ENCODE results near the gene RNF227. TPM values are rescaled to one million over a fixed set of nuclear protein-coding genes. Genes with fewer than 3 reads are reported as not detected.

The RNF227 gene
- total RNA-seq, 2 donors from 2014 or later: 2.5 to 3.7 TPM

GRCh38 chr17:7922269-7922844 lies 6.3 kb upstream of the RNF227 start:
- H3K36me3 Mint-ChIP-seq (ENCODE audit: insufficient read depth in 2 of 2): no peaks in the 10 kb centered on the region
- H3K4me1 Mint-ChIP-seq (ENCODE audit: low read depth): peaks cover 24% of the 10 kb centered on the region
- DNase-seq (no peak), ATAC-seq (replicated peaks in 1 of 2) (peak; percentile 50 to 59)
- peak overlapping the region; percentile 77 for H3K27ac Mint-ChIP-seq
- no peaks in the 10 kb centered on the region for H3K27me3 Mint-ChIP-seq (ENCODE audit: low read depth)
- H3K4me3 Mint-ChIP-seq: peak overlapping the region; percentile 84 to 86
- H3K9me3 Mint-ChIP-seq: no peaks in the 10 kb centered on the region

GRCh38 chr17:7916808-7917207 lies 719 bp upstream of the RNF227 start:
- H3K27ac Mint-ChIP-seq: peak overlapping the region; percentile 40
- peak overlapping the region; percentile 87 to 88 for H3K4me3 Mint-ChIP-seq
- H3K4me1 Mint-ChIP-seq (ENCODE audit: low read depth): peaks cover 41% of the 10 kb centered on the region
- H3K9me3 Mint-ChIP-seq: no peaks in the 10 kb centered on the region
- no peak for DNase-seq
- ATAC-seq (replicated peaks in 1 of 2): no peak
- no peaks in the 10 kb centered on the region for H3K27me3 Mint-ChIP-seq (ENCODE audit: low read depth)
- H3K36me3 Mint-ChIP-seq (ENCODE audit: insufficient read depth in 2 of 2): peaks cover 0 to 2% of the 10 kb centered on the region in 2 donors

GRCh38 chr17:7916385-7916682 lies 245 bp upstream of the RNF227 start:
- Mint-ChIP-seq H3K9me3 (no peaks in the 10 kb centered on the region), H3K36me3 (ENCODE audit: insufficient read depth in 2 of 2) (peaks cover 0 to 2% of the 10 kb centered on the region in 2 donors), H3K27ac (peak overlapping the region; percentile 40), H3K27me3 (ENCODE audit: low read depth) (no peaks in the 10 kb centered on the region), H3K4me1 (ENCODE audit: low read depth) (peaks cover 36% of the 10 kb centered on the region), H3K4me3 (peak overlapping the region; percentile 87 to 88)
- ATAC-seq (replicated peaks in 1 of 2) (no peak), DNase-seq (no peak)

- Mint-ChIP-seq H3K4me3 (peak overlapping the region; percentile 87 to 88), H3K27ac (peak overlapping the region; percentile 78), H3K27me3 (ENCODE audit: low read depth) (no peaks in the 10 kb centered on the region), H3K36me3 (ENCODE audit: insufficient read depth in 2 of 2) (peaks cover 2 to 8% of the 10 kb centered on the region in 2 donors), H3K4me1 (ENCODE audit: low read depth) (peaks cover 35% of the 10 kb centered on the region), H3K9me3 (no peaks in the 10 kb centered on the region)
- DNase-seq (no peak), ATAC-seq (replicated peaks in 1 of 2) (peak in 1 of 2 donors; percentile 1)
Measured at GRCh38 chr17:7915179-7915610, 894 bp downstream of the RNF227 start.

DNA sequence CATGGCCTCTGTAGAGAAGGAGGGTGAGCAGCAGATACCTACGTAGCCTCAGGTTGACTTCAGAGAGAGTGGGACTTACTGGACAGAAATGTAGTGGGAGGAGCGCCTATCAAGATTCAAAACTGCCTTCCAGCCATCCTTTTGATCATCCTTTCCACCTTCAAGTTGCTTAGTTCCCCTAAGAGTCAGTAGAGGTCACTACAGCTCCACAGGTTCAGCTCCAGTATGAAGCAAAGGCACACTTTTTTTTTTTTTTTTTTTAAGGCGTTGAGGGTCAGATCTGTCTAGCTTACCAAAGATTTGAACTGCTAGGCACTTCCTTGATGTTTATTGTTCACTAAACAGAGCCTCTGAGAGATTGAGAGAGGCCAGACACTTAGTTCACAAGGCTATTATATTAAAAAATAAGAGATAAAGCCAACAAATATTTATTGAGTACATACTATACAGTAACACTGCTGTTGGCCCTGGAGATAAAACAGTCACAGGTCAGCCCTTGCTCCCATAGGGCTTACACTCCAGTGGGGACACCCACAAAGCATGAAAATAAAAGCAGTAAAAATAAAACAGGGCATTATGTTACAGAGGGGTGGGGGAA lies 3.1 kb downstream of the RNF227 start:
- ATAC-seq (replicated peaks in 1 of 2): peak; percentile 39 to 44
- H3K9me3 Mint-ChIP-seq: no peaks in the 10 kb centered on the region
- H3K4me3 Mint-ChIP-seq: no peak overlapping the region
- peaks cover 9 to 20% of the 10 kb centered on the region in 2 donors for H3K36me3 Mint-ChIP-seq (ENCODE audit: insufficient read depth in 2 of 2)
- H3K4me1 Mint-ChIP-seq (ENCODE audit: low read depth): peaks cover 35% of the 10 kb centered on the region
- H3K27ac Mint-ChIP-seq: peak overlapping the region; percentile 77
- no peaks in the 10 kb centered on the region for H3K27me3 Mint-ChIP-seq (ENCODE audit: low read depth)
- peak; percentile 56 to 63 for DNase-seq

- Mint-ChIP-seq H3K4me1 (ENCODE audit: low read depth) (peaks cover 27% of the 10 kb centered on the region), H3K27me3 (ENCODE audit: low read depth) (no peaks in the 10 kb centered on the region), H3K9me3 (no peaks in the 10 kb centered on the region), H3K4me3 (no peak overlapping the region), H3K36me3 (ENCODE audit: insufficient read depth in 2 of 2) (peaks cover 10 to 21% of the 10 kb centered on the region in 2 donors), H3K27ac (no peak overlapping the region)
- DNase-seq (no peak), ATAC-seq (replicated peaks in 1 of 2) (no peak)
Measured at GRCh38 chr17:7911116-7911515, 5.0 kb downstream of the RNF227 start.

- no peaks in the 10 kb centered on the region for H3K27me3 Mint-ChIP-seq (ENCODE audit: low read depth)
- peaks cover 27% of the 10 kb centered on the region for H3K4me1 Mint-ChIP-seq (ENCODE audit: low read depth)
- H3K4me3 Mint-ChIP-seq: no peak overlapping the region
- no peaks in the 10 kb centered on the region for H3K9me3 Mint-ChIP-seq
- DNase-seq (no peak), ATAC-seq (replicated peaks in 1 of 2) (no peak)
- peaks cover 10 to 21% of the 10 kb centered on the region in 2 donors for H3K36me3 Mint-ChIP-seq (ENCODE audit: insufficient read depth in 2 of 2)
- no peak overlapping the region for H3K27ac Mint-ChIP-seq
Measured at GRCh38 chr17:7910711-7911110, 5.4 kb downstream of the RNF227 start.

DNA sequence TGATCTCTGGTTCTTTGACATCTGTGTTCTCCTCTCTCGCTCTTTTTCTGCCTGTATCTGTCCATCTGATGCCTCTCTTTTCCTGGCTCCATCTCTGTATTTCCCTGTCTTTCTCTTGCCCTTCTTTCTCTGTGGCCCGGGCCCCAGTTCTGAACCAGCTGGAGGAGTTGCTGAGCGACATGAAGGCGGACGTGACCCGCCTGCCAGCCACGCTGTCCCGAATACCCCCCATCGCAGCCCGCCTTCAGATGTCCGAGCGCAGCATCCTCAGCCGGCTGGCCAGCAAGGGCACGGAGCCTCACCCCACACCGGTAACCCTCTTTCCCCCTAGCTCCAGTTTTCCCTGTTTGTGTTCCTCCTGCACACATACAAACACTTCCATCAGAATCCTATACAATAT lies 5.8 kb downstream of the RNF227 start:
- no peaks in the 10 kb centered on the region for H3K9me3 Mint-ChIP-seq
- H3K4me3 Mint-ChIP-seq: no peak overlapping the region
- H3K4me1 Mint-ChIP-seq (ENCODE audit: low read depth): peaks cover 24% of the 10 kb centered on the region
- H3K27me3 Mint-ChIP-seq (ENCODE audit: low read depth): no peaks in the 10 kb centered on the region
- ATAC-seq (replicated peaks in 1 of 2) (no peak), DNase-seq (no peak)
- H3K27ac Mint-ChIP-seq: peak overlapping the region; percentile 3
- peaks cover 12 to 22% of the 10 kb centered on the region in 2 donors for H3K36me3 Mint-ChIP-seq (ENCODE audit: insufficient read depth in 2 of 2)

- no peak for DNase-seq
- Mint-ChIP-seq H3K27me3 (ENCODE audit: low read depth) (no peaks in the 10 kb centered on the region), H3K4me3 (no peak overlapping the region), H3K27ac (no peak overlapping the region), H3K36me3 (ENCODE audit: insufficient read depth in 2 of 2) (peaks cover 13 to 32% of the 10 kb centered on the region in 2 donors), H3K4me1 (ENCODE audit: low read depth) (peaks cover 12% of the 10 kb centered on the region), H3K9me3 (no peaks in the 10 kb centered on the region)
- ATAC-seq (replicated peaks in 1 of 2): no peak
Measured at GRCh38 chr17:7909089-7909488, 7.0 kb downstream of the RNF227 start.

DNA sequence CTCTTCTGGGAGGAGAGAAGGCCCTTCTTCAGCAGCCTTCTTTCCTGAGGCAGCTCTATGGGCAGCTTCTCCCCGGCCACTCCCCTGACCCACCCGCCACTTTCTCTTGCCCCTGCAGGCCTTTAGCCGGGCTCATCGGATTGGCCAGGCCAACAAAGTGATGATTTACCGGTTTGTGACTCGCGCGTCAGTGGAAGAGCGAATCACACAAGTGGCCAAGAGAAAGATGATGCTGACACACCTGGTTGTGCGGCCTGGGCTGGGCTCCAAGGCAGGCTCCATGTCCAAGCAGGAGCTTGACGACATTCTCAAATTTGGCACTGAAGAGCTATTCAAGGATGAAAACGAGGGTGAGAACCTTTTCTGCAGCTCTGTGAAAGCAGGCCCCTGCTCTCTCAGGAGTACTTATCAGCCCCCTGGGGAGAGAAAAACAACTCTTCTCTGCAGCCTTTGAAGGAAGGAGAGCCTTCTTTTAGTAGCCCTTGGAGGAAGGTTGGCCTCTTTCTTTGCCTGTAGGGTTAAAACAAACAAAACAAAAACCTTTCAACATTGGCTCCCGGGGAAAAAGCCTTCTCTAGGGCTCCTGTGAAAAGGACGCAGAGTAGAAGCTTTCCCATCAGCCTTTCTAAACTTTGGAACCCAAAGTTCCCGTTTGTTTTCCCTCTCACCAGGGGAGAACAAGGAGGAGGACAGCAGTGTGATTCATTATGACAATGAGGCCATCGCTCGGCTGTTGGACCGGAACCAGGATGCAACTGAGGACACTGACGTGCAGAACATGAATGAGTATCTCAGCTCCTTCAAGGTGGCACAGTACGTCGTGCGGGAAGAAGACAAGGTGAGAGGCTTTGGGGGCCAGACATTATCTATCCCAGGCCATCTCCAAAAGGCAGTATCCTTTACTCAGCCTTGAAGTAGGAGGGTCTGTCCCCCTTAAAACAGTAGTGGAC lies 12.7 kb downstream of the RNF227 start:
- Mint-ChIP-seq H3K27me3 (ENCODE audit: low read depth) (no peaks in the 10 kb centered on the region), H3K9me3 (no peaks in the 10 kb centered on the region), H3K4me3 (no peak overlapping the region), H3K27ac (no peak overlapping the region), H3K36me3 (ENCODE audit: insufficient read depth in 2 of 2) (peaks cover 14 to 37% of the 10 kb centered on the region in 2 donors), H3K4me1 (ENCODE audit: low read depth) (no peaks in the 10 kb centered on the region)
- no peak for DNase-seq
- no peak for ATAC-seq (replicated peaks in 1 of 2)

DNA sequence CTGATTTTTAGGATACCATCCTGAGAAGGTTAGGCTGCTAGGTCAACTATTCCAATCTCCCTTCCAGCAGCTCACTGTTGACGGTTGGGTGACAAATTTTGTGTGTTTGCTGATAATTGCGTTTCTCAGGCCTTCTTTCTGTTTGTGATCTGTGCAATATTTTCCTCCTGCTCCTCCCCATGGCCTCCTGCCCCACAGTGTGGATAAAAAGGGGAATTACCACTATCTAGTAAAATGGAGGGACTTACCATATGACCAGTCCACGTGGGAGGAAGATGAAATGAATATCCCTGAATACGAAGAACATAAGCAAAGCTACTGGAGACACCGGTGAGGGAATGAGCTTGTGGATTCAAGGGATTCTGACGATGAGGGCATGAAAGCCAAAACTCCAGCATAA lies 18.3 kb downstream of the RNF227 start:
- H3K27ac Mint-ChIP-seq: peak overlapping the region; percentile 89
- peak in 1 of 2 donors; percentile 19 for DNase-seq
- no peaks in the 10 kb centered on the region for H3K9me3 Mint-ChIP-seq
- peak; percentile 59 to 88 for ATAC-seq (replicated peaks in 1 of 2)
- H3K27me3 Mint-ChIP-seq (ENCODE audit: low read depth): no peaks in the 10 kb centered on the region
- H3K36me3 Mint-ChIP-seq (ENCODE audit: insufficient read depth in 2 of 2): peaks cover 20 to 48% of the 10 kb centered on the region in 2 donors
- peaks cover 20% of the 10 kb centered on the region for H3K4me1 Mint-ChIP-seq (ENCODE audit: low read depth)
- H3K4me3 Mint-ChIP-seq: peak overlapping the region in 1 of 2 donors; percentile 17

GRCh38 chr17:7897090-7897489 lies 19.0 kb downstream of the RNF227 start:
- Mint-ChIP-seq H3K27ac (peak overlapping the region; percentile 89), H3K4me1 (ENCODE audit: low read depth) (peaks cover 20% of the 10 kb centered on the region), H3K27me3 (ENCODE audit: low read depth) (no peaks in the 10 kb centered on the region), H3K36me3 (ENCODE audit: insufficient read depth in 2 of 2) (peaks cover 20 to 48% of the 10 kb centered on the region in 2 donors), H3K9me3 (no peaks in the 10 kb centered on the region), H3K4me3 (no peak overlapping the region)
- DNase-seq: no peak
- no peak for ATAC-seq (replicated peaks in 1 of 2)

GRCh38 chr17:7894866-7895265 lies 21.2 kb downstream of the RNF227 start:
- H3K36me3 Mint-ChIP-seq (ENCODE audit: insufficient read depth in 2 of 2): peaks cover 19 to 45% of the 10 kb centered on the region in 2 donors
- H3K9me3 Mint-ChIP-seq: no peaks in the 10 kb centered on the region
- DNase-seq (no peak), ATAC-seq (replicated peaks in 1 of 2) (no peak)
- peak overlapping the region; percentile 2 for H3K27ac Mint-ChIP-seq
- peaks cover 20% of the 10 kb centered on the region for H3K4me1 Mint-ChIP-seq (ENCODE audit: low read depth)
- H3K27me3 Mint-ChIP-seq (ENCODE audit: low read depth): no peaks in the 10 kb centered on the region
- H3K4me3 Mint-ChIP-seq: no peak overlapping the region
